ENCODE results near the gene SEMA5B.

Gene SEMA5B

GRCh38 chr3:122919291-122919610, 108.3 kb downstream of the SEMA5B start:
- no peaks in the 10 kb centered on the region for H3K4me1 ChIP-seq (ENCODE audit: insufficient read depth, low read length)
- peaks cover 24% of the 10 kb centered on the region for H3K27me3 ChIP-seq (ENCODE audit: insufficient read depth, low read length)
- 84% methylated on average over 3 of the region's 3 CpGs for WGBS

GRCh38 chr3:122918576-122919290, 108.8 kb downstream of the SEMA5B start:
- no peaks in the 10 kb centered on the region for H3K4me1 ChIP-seq (ENCODE audit: insufficient read depth, low read length)
- H3K4me3 ChIP-seq (ENCODE audit: low read length) = no peak overlapping the region
- H3K36me3 ChIP-seq (ENCODE audit: insufficient read depth, low read length) = 0 out of 2 replicates have a peak, but pooled peaks cover 3% of the 10 kb centered on the region
- H3K27ac ChIP-seq (ENCODE audit: low read depth, low read length) = no peak overlapping the region
- H3K27me3 ChIP-seq (ENCODE audit: insufficient read depth, low read length) = peaks cover 24% of the 10 kb centered on the region
- no peak overlapping the region for H3K9ac ChIP-seq (ENCODE audit: low read depth, low read length)
- H3K9me3 ChIP-seq (ENCODE audit: insufficient read depth, low read depth, low read length) = no peaks in the 10 kb centered on the region
- 86% methylated on average over 5 of the region's 5 CpGs for WGBS

More at GRCh38 chr3:122919291-122919610, 108.3 kb downstream of the SEMA5B start:
- Histone ChIP-seq H3K27ac (ENCODE audit: low read depth, low read length) (no peak overlapping the region), H3K9me3 (ENCODE audit: insufficient read depth, low read depth, low read length) (no peaks in the 10 kb centered on the region), H3K4me3 (ENCODE audit: low read length) (no peak overlapping the region), H3K36me3 (ENCODE audit: insufficient read depth, low read length) (0 out of 2 replicates have a peak, but pooled peaks cover 3% of the 10 kb centered on the region), H3K9ac (ENCODE audit: low read depth, low read length) (no peak overlapping the region)

GRCh38 chr3:122917412-122917811, 110.2 kb downstream of the SEMA5B start:
- Histone ChIP-seq H3K27ac (ENCODE audit: low read depth, low read length) (no peak overlapping the region), H3K27me3 (ENCODE audit: insufficient read depth, low read length) (peaks cover 11% of the 10 kb centered on the region), H3K4me3 (ENCODE audit: low read length) (no peak overlapping the region), H3K4me1 (ENCODE audit: insufficient read depth, low read length) (no peaks in the 10 kb centered on the region), H3K36me3 (ENCODE audit: insufficient read depth, low read length) (0 out of 2 replicates have a peak, but pooled peaks cover 3% of the 10 kb centered on the region), H3K9me3 (ENCODE audit: insufficient read depth, low read depth, low read length) (no peaks in the 10 kb centered on the region), H3K9ac (ENCODE audit: low read depth, low read length) (no peak overlapping the region)
- WGBS = 92% methylated on average over 4 of the region's 4 CpGs

- Histone ChIP-seq H3K9me3 (ENCODE audit: insufficient read depth, low read depth, low read length) (no peaks in the 10 kb centered on the region), H3K4me3 (ENCODE audit: low read length) (no peak overlapping the region), H3K9ac (ENCODE audit: low read depth, low read length) (no peak overlapping the region), H3K36me3 (ENCODE audit: insufficient read depth, low read length) (0 out of 2 replicates have a peak, but pooled peaks cover 3% of the 10 kb centered on the region), H3K27ac (ENCODE audit: low read depth, low read length) (no peak overlapping the region), H3K4me1 (ENCODE audit: insufficient read depth, low read length) (no peaks in the 10 kb centered on the region), H3K27me3 (ENCODE audit: insufficient read depth, low read length) (peaks cover 2% of the 10 kb centered on the region)
- WGBS = 91% methylated on average over 6 of the region's 6 CpGs
Measured at GRCh38 chr3:122916580-122916979, 111.0 kb downstream of the SEMA5B start.

GRCh38 chr3:122916084-122916483, 111.5 kb downstream of the SEMA5B start:
- Histone ChIP-seq H3K27ac (ENCODE audit: low read depth, low read length) (no peak overlapping the region), H3K9me3 (ENCODE audit: insufficient read depth, low read depth, low read length) (no peaks in the 10 kb centered on the region), H3K4me1 (ENCODE audit: insufficient read depth, low read length) (no peaks in the 10 kb centered on the region), H3K27me3 (ENCODE audit: insufficient read depth, low read length) (no peaks in the 10 kb centered on the region; the same call in 1 of the 2 replicates), H3K9ac (ENCODE audit: low read depth, low read length) (no peak overlapping the region), H3K36me3 (ENCODE audit: insufficient read depth, low read length) (0 out of 2 replicates have a peak, but pooled peaks cover 3% of the 10 kb centered on the region), H3K4me3 (ENCODE audit: low read length) (no peak overlapping the region)
- WGBS = 88% methylated on average over 4 of the region's 4 CpGs

- no peak overlapping the region for H3K9ac ChIP-seq (ENCODE audit: low read depth, low read length)
- H3K36me3 ChIP-seq (ENCODE audit: insufficient read depth, low read length) = 0 out of 2 replicates have a peak, but pooled peaks cover under 1% of the 10 kb centered on the region
- no peaks in the 10 kb centered on the region for H3K27me3 ChIP-seq (ENCODE audit: insufficient read depth, low read length)
- H3K27ac ChIP-seq (ENCODE audit: low read depth, low read length) = no peak overlapping the region
- H3K4me1 ChIP-seq (ENCODE audit: insufficient read depth, low read length) = no peaks in the 10 kb centered on the region
- H3K9me3 ChIP-seq (ENCODE audit: insufficient read depth, low read depth, low read length) = no peaks in the 10 kb centered on the region
- H3K4me3 ChIP-seq (ENCODE audit: low read length) = no peak overlapping the region
- 92% methylated on average over 17 of the region's 17 CpGs for WGBS
Measured at GRCh38 chr3:122915300-122916055, 112.1 kb downstream of the SEMA5B start.

- no peaks in the 10 kb centered on the region for H3K27me3 ChIP-seq (ENCODE audit: insufficient read depth, low read length)
- H3K4me3 ChIP-seq (ENCODE audit: low read length) = no peak overlapping the region
Measured at GRCh38 chr3:122913539-122914100, 113.9 kb downstream of the SEMA5B start.

GRCh38 chr3:122912772-122913538, 114.6 kb downstream of the SEMA5B start:
- H3K9me3 ChIP-seq (ENCODE audit: insufficient read depth, low read depth, low read length) = no peaks in the 10 kb centered on the region
- WGBS = 94% methylated on average over 76 of the region's 76 CpGs
- no peaks in the 10 kb centered on the region for H3K36me3 ChIP-seq (ENCODE audit: insufficient read depth, low read length)
- no peaks in the 10 kb centered on the region for H3K27me3 ChIP-seq (ENCODE audit: insufficient read depth, low read length)
- H3K4me1 ChIP-seq (ENCODE audit: insufficient read depth, low read length) = no peaks in the 10 kb centered on the region
- no peak overlapping the region for H3K4me3 ChIP-seq (ENCODE audit: low read length)
- H3K9ac ChIP-seq (ENCODE audit: low read depth, low read length) = no peak overlapping the region
- H3K27ac ChIP-seq (ENCODE audit: low read depth, low read length) = no peak overlapping the region

More at GRCh38 chr3:122913539-122914100, 113.9 kb downstream of the SEMA5B start:
- no peak overlapping the region for H3K27ac ChIP-seq (ENCODE audit: low read depth, low read length)
- WGBS = 94% methylated on average over 33 of the region's 33 CpGs
- no peaks in the 10 kb centered on the region for H3K36me3 ChIP-seq (ENCODE audit: insufficient read depth, low read length)
- H3K4me1 ChIP-seq (ENCODE audit: insufficient read depth, low read length) = no peaks in the 10 kb centered on the region
- no peak overlapping the region for H3K9ac ChIP-seq (ENCODE audit: low read depth, low read length)
- H3K9me3 ChIP-seq (ENCODE audit: insufficient read depth, low read depth, low read length) = no peaks in the 10 kb centered on the region

- no peak overlapping the region for H3K4me3 ChIP-seq (ENCODE audit: low read length)
- 95% methylated on average over 16 of the region's 16 CpGs for WGBS
- no peak overlapping the region for H3K27ac ChIP-seq (ENCODE audit: low read depth, low read length)
- no peaks in the 10 kb centered on the region for H3K36me3 ChIP-seq (ENCODE audit: insufficient read depth, low read length)
- H3K27me3 ChIP-seq (ENCODE audit: insufficient read depth, low read length) = no peaks in the 10 kb centered on the region
- H3K9me3 ChIP-seq (ENCODE audit: insufficient read depth, low read depth, low read length) = no peaks in the 10 kb centered on the region
- no peak overlapping the region for H3K9ac ChIP-seq (ENCODE audit: low read depth, low read length)
- H3K4me1 ChIP-seq (ENCODE audit: insufficient read depth, low read length) = no peaks in the 10 kb centered on the region
Measured at GRCh38 chr3:122911901-122912300, 115.7 kb downstream of the SEMA5B start.

- H3K4me1 ChIP-seq (ENCODE audit: insufficient read depth, low read length) = no peaks in the 10 kb centered on the region
- H3K9ac ChIP-seq (ENCODE audit: low read depth, low read length) = no peak overlapping the region
- no peaks in the 10 kb centered on the region for H3K27me3 ChIP-seq (ENCODE audit: insufficient read depth, low read length)
- no peaks in the 10 kb centered on the region for H3K9me3 ChIP-seq (ENCODE audit: insufficient read depth, low read depth, low read length)
- H3K27ac ChIP-seq (ENCODE audit: low read depth, low read length) = no peak overlapping the region
- H3K4me3 ChIP-seq (ENCODE audit: low read length) = no peak overlapping the region
- 96% methylated on average over 3 of the region's 3 CpGs for WGBS
- H3K36me3 ChIP-seq (ENCODE audit: insufficient read depth, low read length) = no peaks in the 10 kb centered on the region
Measured at GRCh38 chr3:122908251-122908650, 119.3 kb downstream of the SEMA5B start.
